DLD1 (cell line): ENCODE measurements around the gene ZRANB1.

ENCODE experiments used
- in situ Hi-C: cut with HindIII; loops from 2 replicates; pipeline ENCODE4 v1.10.0; 2017; ENCODE audit warnings: low sequenced_read_pairs

Gene ZRANB1

GRCh38 chr10:125004571-125005311 lies 62.8 kb downstream of the ZRANB1 start:
- in situ Hi-C loops: no loop called here

DNA sequence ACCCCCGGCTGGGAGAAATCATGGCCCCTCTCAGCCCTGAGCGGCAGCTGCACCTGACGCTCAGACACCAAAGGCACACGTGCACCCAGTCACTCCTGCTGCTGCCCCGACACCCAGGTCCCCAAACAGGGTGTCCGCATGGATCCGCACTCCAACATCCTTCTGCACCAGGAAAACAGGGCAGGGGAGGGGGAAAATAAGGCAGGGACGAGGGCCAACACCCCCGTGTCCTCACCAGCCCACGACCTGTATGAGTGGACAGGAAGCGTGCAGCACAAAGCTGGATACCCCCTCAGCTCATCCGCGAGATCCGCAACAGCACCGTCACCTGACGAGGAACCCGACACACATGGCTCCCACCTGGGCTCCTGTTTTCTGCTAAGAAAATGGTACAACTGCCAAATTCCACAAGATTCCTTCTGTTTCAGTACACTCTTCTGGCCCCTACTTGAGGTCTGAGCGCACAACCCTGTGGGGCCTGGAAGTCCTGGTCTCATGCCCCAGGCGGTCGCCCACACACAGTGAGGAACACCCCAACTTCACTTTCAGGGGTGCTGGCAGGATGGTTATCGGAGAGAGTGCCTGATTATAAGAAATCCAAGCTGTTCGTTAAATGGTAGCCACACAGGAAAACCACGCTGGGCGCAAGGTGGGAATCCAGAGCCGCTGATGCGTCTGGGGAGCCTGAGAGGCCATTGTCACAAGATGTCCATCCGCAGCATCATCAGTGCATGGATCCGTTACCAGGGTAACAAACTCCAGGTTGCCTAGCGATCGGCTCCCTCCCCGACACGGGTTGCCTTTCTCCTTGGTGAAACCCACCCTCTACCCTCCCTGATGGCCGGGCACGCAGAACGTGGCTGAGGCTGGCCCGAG lies 63.6 kb downstream of the ZRANB1 start:
- in situ Hi-C loops: no loop called here

GRCh38 chr10:125006188-125006680 lies 64.3 kb downstream of the ZRANB1 start:
- in situ Hi-C loops: no loop called here

DNA sequence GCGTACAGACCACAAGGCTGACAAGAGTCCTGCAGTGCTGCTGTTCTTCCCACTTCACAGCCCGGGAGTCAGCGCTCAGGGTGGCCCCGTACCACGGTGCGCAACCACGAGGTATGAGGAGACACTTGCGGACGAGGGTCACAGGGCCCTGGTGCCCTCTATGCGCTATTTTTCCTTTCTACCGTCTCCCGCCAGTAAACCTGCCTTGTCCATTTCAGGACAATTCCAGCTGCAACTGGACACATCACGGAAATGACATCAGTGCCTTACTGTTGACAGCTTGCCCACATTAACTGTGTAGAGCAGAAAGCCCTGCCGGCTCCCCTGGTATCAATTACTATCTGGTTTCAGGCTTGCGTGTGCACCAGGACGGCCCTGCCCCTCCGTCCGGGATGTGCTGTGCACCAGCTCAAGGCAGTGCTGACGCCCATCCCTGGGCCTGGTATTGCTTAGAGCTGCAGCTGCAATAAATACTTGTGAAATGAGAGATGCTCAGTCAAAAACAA lies 65.1 kb downstream of the ZRANB1 start:
- in situ Hi-C loops: no loop called here

- in situ Hi-C loops: no loop called here
These were observed 65.5 kb downstream of the ZRANB1 start for GRCh38 chr10:125007436-125007835.

- in situ Hi-C loops: no loop called here
These were observed 67.0 kb downstream of the ZRANB1 start for GRCh38 chr10:125008689-125009638.

DNA sequence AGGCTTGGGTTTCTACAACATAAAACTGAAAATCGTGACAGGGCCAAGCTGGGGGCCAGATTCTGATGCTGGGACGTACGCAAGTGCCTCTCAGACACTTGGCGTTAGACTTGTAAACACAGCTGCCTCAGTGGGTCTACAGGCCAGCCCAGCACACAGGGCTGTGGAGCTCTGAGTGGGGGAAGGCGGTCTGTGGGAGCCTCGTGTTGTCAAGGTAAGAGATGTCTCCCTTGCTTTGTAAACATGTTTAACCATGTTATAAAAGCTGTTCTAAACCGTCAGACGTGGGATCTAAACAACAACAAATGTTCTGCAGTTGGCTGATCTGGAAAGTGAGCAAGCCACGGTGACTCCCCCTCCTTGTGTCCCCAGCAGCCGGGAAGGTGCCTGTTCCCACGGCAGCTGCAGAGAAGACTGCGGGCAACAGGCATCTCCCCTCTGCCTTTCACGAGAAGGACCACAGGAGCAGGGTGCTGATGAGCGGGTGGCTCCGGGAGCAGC lies 67.8 kb downstream of the ZRANB1 start:
- in situ Hi-C loops: no loop called here

DNA sequence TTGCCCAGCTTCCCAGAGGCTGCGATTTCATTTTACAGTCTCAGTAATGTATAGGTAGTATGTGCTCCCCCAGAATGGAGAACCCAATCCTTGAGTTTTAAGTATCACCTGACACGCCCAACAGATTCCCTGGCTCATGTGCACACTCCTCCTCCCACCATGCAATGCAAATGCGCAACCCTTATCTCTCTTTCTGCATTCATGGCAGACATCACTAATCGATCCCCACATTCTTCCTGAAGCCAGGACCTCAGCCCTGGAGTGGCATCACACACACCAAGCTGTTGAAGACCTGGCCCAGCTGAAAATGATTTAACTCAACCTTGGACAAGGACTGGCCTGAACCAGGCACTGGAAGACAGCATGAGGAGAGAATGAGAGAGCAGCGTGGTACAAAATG lies 68.4 kb downstream of the ZRANB1 start:
- in situ Hi-C loops: no loop called here

DNA sequence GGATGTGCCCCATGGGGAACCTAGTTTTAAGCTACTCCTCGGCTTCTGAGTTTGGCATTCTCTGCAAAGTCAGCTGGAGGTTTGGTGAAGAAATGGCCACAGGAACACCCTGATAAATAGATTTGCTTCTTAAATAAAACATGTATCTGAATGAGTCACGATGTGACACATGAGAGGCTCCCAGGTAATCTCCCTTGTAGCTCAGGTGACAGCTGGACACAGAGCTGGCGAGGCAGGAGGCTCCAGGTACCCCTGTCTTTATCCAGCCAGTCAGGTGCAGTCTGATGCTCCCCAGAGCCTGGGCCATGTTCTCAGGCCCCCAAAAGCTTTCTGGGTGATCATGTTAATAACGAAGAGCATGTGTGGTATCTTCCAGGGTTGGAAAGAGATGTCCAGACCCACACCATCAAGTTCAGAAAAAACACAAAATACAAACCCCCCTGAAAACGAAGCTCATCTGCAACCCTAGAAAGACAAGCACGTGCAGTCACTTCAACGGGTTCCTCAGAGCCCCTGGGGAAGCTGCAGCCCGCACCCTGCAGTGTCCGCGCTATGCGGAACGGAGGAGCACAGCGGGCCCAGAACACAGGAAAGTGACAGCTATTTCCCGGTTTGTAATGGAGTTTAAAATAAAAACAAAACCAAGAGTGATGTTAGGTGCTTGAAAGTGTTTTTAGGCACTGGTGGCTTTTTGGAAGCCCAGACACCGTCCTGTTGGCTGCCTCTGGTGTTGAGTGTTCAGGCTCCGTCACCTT lies 69.4 kb downstream of the ZRANB1 start:
- in situ Hi-C loops: no loop called here

GRCh38 chr10:125011926-125012705 lies 70.2 kb downstream of the ZRANB1 start:
- in situ Hi-C loops: no loop called here

- in situ Hi-C loops: no loop called here
These were observed 71.1 kb downstream of the ZRANB1 start for GRCh38 chr10:125012851-125013528.

GRCh38 chr10:125013529-125013872 lies 71.6 kb downstream of the ZRANB1 start:
- in situ Hi-C loops: no loop called here

DNA sequence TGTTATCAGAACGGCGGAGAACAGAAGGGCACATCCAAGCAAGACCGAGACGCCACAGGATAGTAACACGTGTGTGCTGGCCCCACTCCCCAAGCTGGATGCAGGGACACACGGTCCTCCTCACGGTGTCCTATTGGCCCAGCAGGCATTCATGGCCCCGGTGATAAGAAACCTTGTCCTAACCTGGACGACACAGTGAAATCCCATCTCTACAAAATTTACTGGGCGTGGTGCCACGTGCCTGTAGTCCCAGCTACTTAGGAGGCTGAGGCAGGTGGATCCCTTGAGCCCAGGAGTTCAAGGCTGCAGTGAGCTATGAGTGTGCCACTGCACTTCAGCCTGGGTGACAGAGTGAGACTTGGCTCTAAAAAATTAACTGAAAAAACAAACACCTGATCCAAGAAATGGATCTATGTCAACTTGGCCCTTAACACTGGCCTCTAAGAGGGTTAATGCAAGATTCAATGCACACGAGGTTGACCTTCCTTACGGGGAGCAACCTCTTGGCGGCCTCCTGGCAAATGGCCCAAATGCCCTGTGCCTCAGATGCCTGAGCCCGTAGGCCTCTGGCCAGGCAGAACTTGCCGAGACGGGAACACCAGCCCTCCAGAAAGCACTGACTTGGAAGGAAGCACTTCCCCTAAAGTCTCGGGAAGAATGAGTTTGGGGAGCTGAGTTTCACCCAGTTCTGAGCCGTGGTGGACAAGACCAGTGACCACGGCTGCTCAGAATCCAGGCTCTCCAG lies 72.3 kb downstream of the ZRANB1 start:
- in situ Hi-C loops: no loop called here

DNA sequence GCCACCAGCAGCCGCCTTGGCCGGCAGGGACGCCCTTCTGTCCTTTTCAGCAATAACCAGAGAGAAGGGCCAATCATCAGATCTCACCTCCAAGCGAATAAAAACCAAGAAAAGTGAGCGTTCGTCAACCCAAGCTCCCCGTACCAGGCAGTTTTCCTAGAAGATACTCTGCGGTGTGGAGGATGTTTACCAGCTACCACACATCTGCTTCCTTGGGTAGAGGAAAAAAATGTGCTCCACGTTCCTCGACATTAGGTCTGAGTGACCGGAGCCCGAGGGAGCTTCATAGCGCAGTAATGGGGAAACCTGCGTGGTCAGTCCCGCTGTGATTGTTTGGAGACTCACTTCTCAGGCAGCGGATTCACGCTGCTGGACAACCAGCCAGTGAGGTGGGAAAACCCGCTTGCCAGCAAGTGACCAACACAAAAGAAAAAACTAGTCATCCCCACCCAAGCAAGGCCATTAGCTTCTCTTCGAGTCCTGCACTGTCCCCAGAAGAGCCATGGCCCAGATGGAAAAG lies 73.0 kb downstream of the ZRANB1 start:
- in situ Hi-C loops: no loop called here

- in situ Hi-C loops: no loop called here
These were observed 73.5 kb downstream of the ZRANB1 start for GRCh38 chr10:125015356-125015944.

- in situ Hi-C loops: no loop called here
These were observed 74.2 kb downstream of the ZRANB1 start for GRCh38 chr10:125016123-125016522.

GRCh38 chr10:125016611-125017202 lies 74.8 kb downstream of the ZRANB1 start:
- in situ Hi-C loops: no loop called here
